NCI-H748 treated with DMSO at 0.1 percent for 48 hours (cell line): ENCODE data around the gene OR9Q2.
"Not testable (repeated sequence)": the region's sequence is repeated elsewhere in the genome, so short reads cannot be mapped to it uniquely, and the experiment has no call there.

ENCODE experiments used
- DNase-seq: peaks from one replicate; lab custom pipeline; 2025; lab: John Stamatoyannopoulos, UW

The OR9Q2 gene

GRCh38 chr11:58188770-58189169 lies at the start of gene OR9Q2:
TSS of gene OR9Q2 (plus strand) at chr11:58189070. CDS start at chr11:58190491, 1,421 bp downstream.
- no peak for DNase-seq

GRCh38 chr11:58142761-58143160 lies 46.1 kb upstream of the OR9Q2 start:
- DNase-seq: no peak

DNA sequence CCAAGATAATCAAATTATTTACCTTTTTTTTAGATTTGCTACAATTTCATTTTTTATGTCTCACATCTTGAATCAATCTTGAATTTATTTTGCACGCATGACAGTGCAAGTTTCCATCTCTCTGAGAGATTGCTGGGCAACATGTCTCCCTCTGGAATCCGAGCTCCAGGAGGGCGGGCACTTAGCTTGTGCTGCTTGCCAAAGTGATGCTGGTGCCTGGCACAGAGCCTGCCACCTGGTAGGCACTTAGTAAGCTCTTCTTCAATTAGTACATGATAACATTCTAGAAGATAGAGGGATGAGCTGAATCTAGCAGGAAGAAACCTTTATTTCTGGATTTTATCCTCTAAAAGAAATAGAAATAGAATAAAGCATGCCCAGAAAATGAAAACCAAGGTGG lies 36.1 kb upstream of the OR9Q2 start:
- no peak for DNase-seq

GRCh38 chr11:58164389-58164788 lies 24.5 kb upstream of the OR9Q2 start:
- DNase-seq: no peak

- DNase-seq: no peak
These were observed 23.9 kb upstream of the OR9Q2 start for GRCh38 chr11:58164990-58165389.

DNA sequence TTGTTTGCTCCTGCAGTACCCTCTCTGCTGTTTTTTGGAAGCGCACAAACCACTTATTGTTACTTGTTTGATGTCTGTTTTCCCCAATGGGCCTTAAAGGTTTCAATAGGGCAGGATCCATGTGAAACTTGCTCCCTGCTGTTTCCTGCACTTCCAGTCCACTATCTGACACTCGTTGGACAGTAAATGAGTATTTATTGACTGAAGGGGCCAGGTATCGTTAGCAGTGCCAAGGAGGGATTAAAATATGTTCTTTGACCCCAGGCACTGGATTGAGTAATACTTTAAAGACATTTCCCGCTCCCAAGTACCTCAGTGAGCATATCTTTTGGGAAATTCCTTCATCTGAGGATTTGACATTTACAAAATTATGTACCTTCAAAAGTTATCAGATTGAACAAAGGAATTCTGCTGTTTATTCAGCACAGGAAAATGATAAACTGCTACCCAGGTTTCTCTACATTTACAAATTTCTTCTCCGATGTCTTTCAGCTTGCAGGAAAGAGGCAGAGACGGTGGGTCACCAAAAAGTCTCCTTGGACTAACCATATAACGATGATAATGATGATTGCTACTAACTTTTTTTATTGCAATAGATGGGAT lies 23.3 kb upstream of the OR9Q2 start:
- DNase-seq: no peak

GRCh38 chr11:58177409-58178054 lies 11.3 kb upstream of the OR9Q2 start:
- DNase-seq: no peak

DNA sequence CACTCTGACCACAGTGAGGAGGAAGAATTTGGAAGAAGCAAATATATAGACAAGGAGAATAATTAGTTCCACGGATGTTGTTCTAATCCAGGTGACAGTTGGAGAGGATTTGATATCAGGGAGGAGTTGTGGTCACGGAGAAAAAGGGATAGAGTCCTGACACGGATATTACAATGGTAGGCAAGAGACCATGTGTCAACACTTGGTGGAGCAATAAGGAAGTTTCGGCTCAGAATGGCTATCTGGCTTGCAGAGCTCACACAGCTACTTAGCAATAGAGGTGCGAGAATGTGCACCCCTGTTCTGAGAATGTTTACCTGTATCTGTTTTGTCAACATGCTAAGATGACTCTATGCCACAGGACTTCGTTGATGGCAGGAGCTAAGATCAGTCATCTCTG lies 10.4 kb upstream of the OR9Q2 start:
- no peak for DNase-seq

DNA sequence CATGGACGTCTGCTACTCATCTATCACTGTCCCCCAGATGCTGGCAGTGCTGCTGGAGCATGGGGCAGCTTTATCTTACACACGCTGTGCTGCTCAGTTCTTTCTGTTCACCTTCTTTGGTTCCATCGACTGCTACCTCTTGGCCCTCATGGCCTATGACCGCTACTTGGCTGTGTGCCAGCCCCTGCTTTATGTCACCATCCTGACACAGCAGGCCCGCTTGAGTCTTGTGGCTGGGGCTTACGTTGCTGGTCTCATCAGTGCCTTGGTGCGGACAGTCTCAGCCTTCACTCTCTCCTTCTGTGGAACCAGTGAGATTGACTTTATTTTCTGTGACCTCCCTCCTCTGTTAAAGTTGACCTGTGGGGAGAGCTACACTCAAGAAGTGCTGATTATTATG lies 9.2 kb upstream of the OR9Q2 start:
- DNase-seq: peak; percentile 2

DNA sequence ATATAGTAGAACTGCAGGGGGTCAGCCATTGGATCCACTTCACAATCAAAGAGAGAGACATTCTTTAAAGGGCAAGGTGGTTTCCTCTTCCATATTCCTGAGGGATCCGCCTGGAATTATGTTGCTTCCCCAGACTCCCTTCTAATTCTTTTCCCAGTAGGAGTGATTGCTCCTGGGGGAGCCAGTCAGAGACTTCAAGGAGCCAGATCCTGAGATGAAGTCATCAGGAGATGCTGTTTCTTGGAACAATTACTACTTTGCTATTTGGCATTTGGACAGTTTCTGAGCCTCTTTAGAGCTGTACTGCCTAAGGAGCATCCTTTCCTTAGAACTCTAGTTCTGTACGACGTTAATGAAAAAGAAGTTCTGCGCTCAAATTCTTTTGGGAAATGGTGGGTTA lies 1.9 kb upstream of the OR9Q2 start:
- no peak for DNase-seq

- no peak for DNase-seq
These were observed 3.4 kb downstream of the OR9Q2 start for GRCh38 chr11:58192229-58192628.

GRCh38 chr11:58193391-58193790 lies 4.5 kb downstream of the OR9Q2 start:
- no peak for DNase-seq

DNA sequence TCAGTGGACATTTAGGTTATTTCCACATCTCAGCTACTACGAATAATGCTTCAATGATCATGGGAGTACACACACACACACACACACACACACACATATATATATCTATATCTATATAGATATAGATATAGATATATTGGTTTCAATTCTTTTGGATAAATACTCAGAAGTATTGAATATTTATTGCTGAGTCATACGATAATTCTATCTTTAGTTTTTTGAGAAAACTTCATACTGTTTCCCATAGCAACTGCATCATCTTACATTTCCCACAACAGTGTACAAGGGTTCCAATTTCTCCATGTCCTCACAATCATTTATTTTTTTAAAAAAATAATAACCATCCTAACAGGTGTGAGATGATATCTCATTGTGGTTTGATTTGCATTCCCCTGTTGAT lies 7.1 kb downstream of the OR9Q2 start:
- no peak for DNase-seq

DNA sequence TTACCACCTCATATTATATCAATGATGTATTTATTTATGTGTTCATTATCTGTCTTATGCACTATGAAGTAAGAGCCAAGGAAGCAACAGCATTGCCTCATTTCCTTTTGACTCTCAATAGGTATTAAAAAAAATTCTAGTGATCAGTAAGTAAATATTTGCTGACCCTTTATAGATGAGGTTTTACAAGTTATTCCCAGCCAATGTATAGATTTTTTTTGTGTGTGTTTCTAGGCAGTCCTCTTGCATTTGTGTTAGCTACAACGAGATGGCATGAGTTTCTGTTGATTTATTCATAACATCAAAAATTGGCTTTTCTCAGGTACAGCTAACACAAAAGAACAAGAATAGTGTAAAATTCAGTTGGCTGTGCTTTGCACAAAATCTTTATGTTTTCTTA lies 10.4 kb downstream of the OR9Q2 start:
- DNase-seq: no peak

- DNase-seq: no peak
These were observed 15.2 kb downstream of the OR9Q2 start, which contains the start of gene OR1S2 for GRCh38 chr11:58204042-58204441. TSS of gene OR1S2 (minus strand) at chr11:58204142. CDS start at chr11:58204142, 0 bp downstream.

- DNase-seq: not testable (repeated sequence)
These were observed 23.6 kb downstream of the OR9Q2 start, which contains the start of gene OR1S1 for GRCh38 chr11:58212420-58212819. TSS of gene OR1S1 (plus strand) at chr11:58212720.

DNA sequence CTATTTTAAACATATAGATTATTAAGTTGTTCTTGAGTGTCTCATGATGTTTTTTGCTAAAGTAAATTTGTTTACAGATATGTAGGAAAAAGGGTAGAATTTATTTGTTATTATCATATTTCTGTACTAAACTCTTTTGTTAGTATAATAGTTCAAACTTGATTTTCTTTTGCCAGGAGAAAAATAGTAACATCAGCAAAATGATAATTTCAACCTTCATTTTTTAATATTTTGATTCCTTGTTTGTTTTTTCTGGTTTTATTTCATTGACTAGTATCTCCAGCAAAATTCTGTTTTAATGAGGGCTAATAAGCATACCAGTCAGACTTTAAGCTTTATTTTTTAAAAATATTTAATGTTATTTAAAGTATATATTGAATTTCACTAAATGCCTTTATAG lies 27.6 kb downstream of the OR9Q2 start:
- DNase-seq: no peak

- DNase-seq: no peak
These were observed 33.9 kb downstream of the OR9Q2 start for GRCh38 chr11:58222721-58223120.

DNA sequence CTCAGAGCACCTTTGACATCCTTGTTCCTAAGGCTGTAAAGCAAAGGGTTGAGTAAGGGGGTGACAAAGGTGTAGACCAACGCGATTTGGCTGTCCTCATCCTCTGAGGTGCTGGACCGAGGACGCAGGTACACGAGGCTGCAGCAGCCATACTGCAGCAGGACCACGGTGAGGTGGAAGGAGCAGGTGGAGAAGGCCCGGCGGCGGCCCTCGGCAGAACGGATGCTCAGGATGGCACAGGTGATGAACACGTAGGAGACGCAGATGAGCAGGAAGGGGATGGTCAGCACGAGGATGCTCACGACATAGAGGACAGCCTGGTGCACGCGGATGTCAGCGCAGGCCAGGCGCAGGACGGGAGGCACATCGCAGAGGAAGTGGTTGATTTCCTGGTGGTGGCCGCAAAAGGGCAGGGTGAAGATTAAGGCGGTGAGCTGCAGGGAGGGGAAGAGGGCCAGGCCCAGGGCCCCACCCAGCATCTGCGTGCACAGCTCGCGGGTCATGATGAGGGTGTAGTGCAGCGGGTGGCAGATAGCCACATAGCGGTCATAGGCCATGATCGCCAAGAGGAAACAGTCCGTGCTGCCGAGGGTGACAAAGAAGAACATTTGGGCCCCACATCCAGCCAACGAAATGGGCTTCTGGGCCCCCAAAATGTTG lies 39.2 kb downstream of the OR9Q2 start:
- no peak for DNase-seq
